Measurements from ENCODE around the gene CACNG6.

- TF ChIP-seq, protein P1, sequence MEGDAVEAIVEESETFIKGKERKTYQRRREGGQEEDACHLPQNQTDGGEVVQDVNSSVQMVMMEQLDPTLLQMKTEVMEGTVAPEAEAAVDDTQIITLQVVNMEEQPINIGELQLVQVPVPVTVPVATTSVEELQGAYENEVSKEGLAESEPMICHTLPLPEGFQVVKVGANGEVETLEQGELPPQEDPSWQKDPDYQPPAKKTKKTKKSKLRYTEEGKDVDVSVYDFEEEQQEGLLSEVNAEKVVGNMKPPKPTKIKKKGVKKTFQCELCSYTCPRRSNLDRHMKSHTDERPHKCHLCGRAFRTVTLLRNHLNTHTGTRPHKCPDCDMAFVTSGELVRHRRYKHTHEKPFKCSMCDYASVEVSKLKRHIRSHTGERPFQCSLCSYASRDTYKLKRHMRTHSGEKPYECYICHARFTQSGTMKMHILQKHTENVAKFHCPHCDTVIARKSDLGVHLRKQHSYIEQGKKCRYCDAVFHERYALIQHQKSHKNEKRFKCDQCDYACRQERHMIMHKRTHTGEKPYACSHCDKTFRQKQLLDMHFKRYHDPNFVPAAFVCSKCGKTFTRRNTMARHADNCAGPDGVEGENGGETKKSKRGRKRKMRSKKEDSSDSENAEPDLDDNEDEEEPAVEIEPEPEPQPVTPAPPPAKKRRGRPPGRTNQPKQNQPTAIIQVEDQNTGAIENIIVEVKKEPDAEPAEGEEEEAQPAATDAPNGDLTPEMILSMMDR (IDR thresholded peaks at IDR 0.05 in 8 of 11, conservative IDR thresholded peaks at IDR 0.05 in 3 of 11) = no peak
- TF ChIP-seq POLR2AphosphoS5 (IDR thresholded peaks at IDR 0.05) = no peak
Observed at GRCh38 chr19:54023191-54023590, 31.8 kb downstream of the CACNG6 start.
